Activated CD4-positive, alpha-beta T cell treated with anti-CD3 and anti-CD28 coated beads, Interleukin-2, Interleukin-6, amounts not matched to agents 100 ng/mL and 50 ng/mL, durations not matched to agents 16 hours and 8 hours (primary cell): ENCODE results near the gene SERPINA1.
"Not testable (repeated sequence)": the region's sequence is repeated elsewhere in the genome, so short reads cannot be mapped to it uniquely, and the experiment has no call there.

Experiments
- DNase-seq: peaks from one replicate; pipeline ENCODE4 v3.0.0-alpha.2; 2020

SERPINA1 gene

GRCh38 chr14:94388384-94389103 is at the start of gene SERPINA1:
Gene SERPINA1 (minus strand): TSS chr14:94388602. CDS start chr14:94383237, 5,365 bp downstream.
- no peak for DNase-seq

- no peak for DNase-seq
Measured at GRCh38 chr14:94428610-94429009, 40.2 kb upstream of the SERPINA1 start.

GRCh38 chr14:94427016-94427613 is 38.7 kb upstream of the SERPINA1 start:
- DNase-seq: no peak

- DNase-seq: no peak
Measured at GRCh38 chr14:94426526-94426925, 38.1 kb upstream of the SERPINA1 start.

- no peak for DNase-seq
Measured at GRCh38 chr14:94424371-94424770, 36.0 kb upstream of the SERPINA1 start.

GRCh38 chr14:94423453-94424056 is 35.2 kb upstream of the SERPINA1 start:
- DNase-seq: peak; percentile 67

GRCh38 chr14:94421316-94421715 is 32.9 kb upstream of the SERPINA1 start:
- no peak for DNase-seq

GRCh38 chr14:94417497-94418205 is 29.2 kb upstream of the SERPINA1 start:
- not testable (repeated sequence) for DNase-seq

GRCh38 chr14:94412671-94413638 is 24.6 kb upstream of the SERPINA1 start:
- no peak for DNase-seq

GRCh38 chr14:94411638-94412037 is 23.2 kb upstream of the SERPINA1 start:
- no peak for DNase-seq

GRCh38 chr14:94409430-94409829 is 21.0 kb upstream of the SERPINA1 start:
- DNase-seq: not testable (repeated sequence)

GRCh38 chr14:94408546-94409095 is 20.2 kb upstream of the SERPINA1 start:
- no peak for DNase-seq

GRCh38 chr14:94407906-94408305 is 19.5 kb upstream of the SERPINA1 start:
- DNase-seq: no peak

- DNase-seq: no peak
Measured at GRCh38 chr14:94406910-94407309, 18.5 kb upstream of the SERPINA1 start.

GRCh38 chr14:94405486-94405885 is 17.1 kb upstream of the SERPINA1 start:
- no peak for DNase-seq

- DNase-seq: no peak
Measured at GRCh38 chr14:94404561-94404960, 16.2 kb upstream of the SERPINA1 start.

- DNase-seq: no peak
Measured at GRCh38 chr14:94403312-94403932, 15.0 kb upstream of the SERPINA1 start.

GRCh38 chr14:94401083-94401482 is 12.7 kb upstream of the SERPINA1 start:
- DNase-seq: no peak

- no peak for DNase-seq
Measured at GRCh38 chr14:94400422-94400841, 12.0 kb upstream of the SERPINA1 start.

- DNase-seq: no peak
Measured at GRCh38 chr14:94398536-94398935, 10.1 kb upstream of the SERPINA1 start.

GRCh38 chr14:94398182-94398479 is 9.7 kb upstream of the SERPINA1 start:
- DNase-seq: no peak
